CD4-positive, CD25-positive, alpha-beta regulatory T cell (primary cell): ENCODE results near the gene PC. TPM values are rescaled to one million over a fixed set of nuclear protein-coding genes. Genes with fewer than 3 reads are reported as not detected.
"Not testable (repeated sequence)": the region's sequence is repeated elsewhere in the genome, so short reads cannot be mapped to it uniquely, and the experiment has no call there.

Experiments
- ATAC-seq, 2 donors: fragments of 150-1000 bp; cut with Tn5 transposase; one replicate each; pipeline ENCODE4 v1.10.0; 2021; ENCODE audit warnings: low read depth in 2 of 2, moderate number of reproducible peaks in 2 of 2, moderate library complexity in 1 of 2
- DNase-seq, 3 donors: peaks; one replicate each; pipeline versions ENCODE4 v3.0.0 to v3.0.0-alpha.2; 2012 to 2022; ENCODE audit warnings: mixed read lengths in 1 of 3
- H3K27ac ChIP-seq: one replicate; pipeline ENCODE4 v1.7.0; 2013; ENCODE audit warnings: mild to moderate bottlenecking, low read length; ENCODE audit not compliant: insufficient read depth, poor library complexity, severe bottlenecking
- H3K27me3 ChIP-seq: one replicate; pipeline ENCODE4 v1.7.0; 2013; ENCODE audit warnings: low read length; ENCODE audit not compliant: control insufficient read depth, insufficient read depth
- H3K36me3 ChIP-seq: one replicate; pipeline ENCODE4 v1.7.0; 2013; ENCODE audit warnings: mild to moderate bottlenecking, low read length, moderate library complexity; ENCODE audit not compliant: control insufficient read depth, insufficient read depth
- H3K4me1 ChIP-seq: 2 replicates; pipeline ENCODE4 v1.7.0; 2013; ENCODE audit warnings: mild to moderate bottlenecking, low read length; ENCODE audit not compliant: insufficient read depth, control insufficient read depth, poor library complexity, severe bottlenecking
- H3K4me3 ChIP-seq: one replicate; pipeline ENCODE4 v1.7.0; 2013; ENCODE audit warnings: low read depth, mild to moderate bottlenecking, low read length, moderate library complexity
- H3K9me3 ChIP-seq, 2 experiments: 1 replicate in 1 of 2; 2 replicates in 1 of 2; pipeline ENCODE4 v1.7.0; 2013; ENCODE audit warnings: low read length in 2 of 2, mild to moderate bottlenecking in 1 of 2, moderate library complexity in 1 of 2; ENCODE audit not compliant: control insufficient read depth in 2 of 2
- H3K27ac Mint-ChIP-seq, 3 donors: one replicate each; pipeline ENCODE4 v1.8.0; 2020 to 2022; ENCODE audit warnings: mild to moderate bottlenecking in 3 of 3, mixed read lengths in 3 of 3, moderate library complexity in 2 of 3
- H3K27me3 Mint-ChIP-seq: one replicate; pipeline ENCODE4 v1.8.0; 2022; ENCODE audit warnings: mild to moderate bottlenecking, mixed read lengths
- H3K36me3 Mint-ChIP-seq: one replicate; pipeline ENCODE4 v1.8.0; 2020; ENCODE audit warnings: mixed read lengths
- H3K4me1 Mint-ChIP-seq, 4 donors: one replicate each; pipeline ENCODE4 v1.8.0; 2020 to 2022; ENCODE audit warnings: mixed read lengths in 4 of 4, mild to moderate bottlenecking in 1 of 4
- H3K4me3 Mint-ChIP-seq, 4 donors: one replicate each; pipeline ENCODE4 v1.8.0; 2020 to 2022; ENCODE audit warnings: mild to moderate bottlenecking in 4 of 4, mixed read lengths in 4 of 4, moderate library complexity in 3 of 4
- H3K9me3 Mint-ChIP-seq, 7 donors: one replicate each; pipeline ENCODE4 v1.8.0; 2020 to 2022; ENCODE audit warnings: mixed read lengths in 7 of 7, mild to moderate bottlenecking in 3 of 7, moderate library complexity in 2 of 7
- polyA plus RNA-seq, 4 donors: library from polyadenylated mRNA; unstranded; fragments of 300-500 nt; fragmentation: Illumina TruSeq; gene quantifications; one replicate each; pipeline ENCODE4 v1.2.3, GENCODE V29; 2021
- total RNA-seq: library from RNA; stranded (reverse); gene quantifications from one replicate; pipeline ENCODE4 v1.2.3, GENCODE V29; 2022

The PC gene
- total and polyA plus RNA-seq, 5 donors from 2014 or later, result 2.0 to 7.4 (median 4.6) TPM

- ATAC-seq (no peak), DNase-seq (no peak)
- Histone ChIP-seq H3K4me3 (no peak overlapping the region), H3K9me3 (no peaks in the 10 kb centered on the region), H3K36me3 (no peaks in the 10 kb centered on the region), H3K27me3 (no peaks in the 10 kb centered on the region), H3K4me1 (no peaks in the 10 kb centered on the region), H3K27ac (no peak overlapping the region)
- H3K36me3 Mint-ChIP-seq, result no peaks in the 10 kb centered on the region
- no peak overlapping the region for H3K27ac Mint-ChIP-seq
- peaks cover 0 to 4% (median 0%) of the 10 kb centered on the region in 7 donors for H3K9me3 Mint-ChIP-seq
- H3K4me1 Mint-ChIP-seq, result peaks cover 0 to 5% (median 0%) of the 10 kb centered on the region in 4 donors
- H3K27me3 Mint-ChIP-seq, result peaks cover 13% of the 10 kb centered on the region
- H3K4me3 Mint-ChIP-seq, result no peak overlapping the region
These were observed 11.5 kb upstream of the PC start for GRCh38 chr11:66969584-66970225.

GRCh38 chr11:66967670-66968425 is 9.7 kb upstream of the PC start:
- Histone ChIP-seq H3K4me1 (no peaks in the 10 kb centered on the region), H3K27ac (no peak overlapping the region), H3K27me3 (no peaks in the 10 kb centered on the region), H3K36me3 (no peaks in the 10 kb centered on the region), H3K4me3 (no peak overlapping the region), H3K9me3 (no peaks in the 10 kb centered on the region)
- ATAC-seq (no peak), DNase-seq (no peak)
- no peak overlapping the region for H3K27ac Mint-ChIP-seq
- no peaks in the 10 kb centered on the region for H3K36me3 Mint-ChIP-seq
- H3K9me3 Mint-ChIP-seq, result peaks cover 0 to 4% (median 0%) of the 10 kb centered on the region in 7 donors
- peaks cover 9% of the 10 kb centered on the region for H3K27me3 Mint-ChIP-seq
- no peak overlapping the region for H3K4me3 Mint-ChIP-seq
- H3K4me1 Mint-ChIP-seq, result peaks cover 0 to 5% (median 0%) of the 10 kb centered on the region in 4 donors

GRCh38 chr11:66966351-66966750 is 8.2 kb upstream of the PC start:
- Mint-ChIP-seq H3K9me3 (peaks cover 0 to 4% (median 0%) of the 10 kb centered on the region in 7 donors), H3K27me3 (peaks cover 9% of the 10 kb centered on the region), H3K4me1 (peaks cover 0 to 5% (median 0%) of the 10 kb centered on the region in 4 donors), H3K36me3 (no peaks in the 10 kb centered on the region), H3K27ac (no peak overlapping the region), H3K4me3 (no peak overlapping the region)
- no peaks in the 10 kb centered on the region for H3K9me3 ChIP-seq
- H3K4me1 ChIP-seq, result no peaks in the 10 kb centered on the region
- H3K27me3 ChIP-seq, result no peaks in the 10 kb centered on the region
- H3K27ac ChIP-seq, result no peak overlapping the region
- ATAC-seq (no peak), DNase-seq (no peak)
- H3K4me3 ChIP-seq, result no peak overlapping the region
- H3K36me3 ChIP-seq, result no peaks in the 10 kb centered on the region

- peaks cover 0 to 6% (median 0%) of the 10 kb centered on the region in 4 donors for H3K4me1 Mint-ChIP-seq
- Histone ChIP-seq H3K9me3 (no peaks in the 10 kb centered on the region), H3K36me3 (no peaks in the 10 kb centered on the region), H3K27me3 (no peaks in the 10 kb centered on the region), H3K4me3 (no peak overlapping the region), H3K27ac (no peak overlapping the region), H3K4me1 (no peaks in the 10 kb centered on the region)
- DNase-seq (no peak), ATAC-seq (no peak)
- no peaks in the 10 kb centered on the region for H3K36me3 Mint-ChIP-seq
- no peak overlapping the region for H3K27ac Mint-ChIP-seq
- peaks cover 0 to 2% (median 0%) of the 10 kb centered on the region in 7 donors for H3K9me3 Mint-ChIP-seq
- H3K27me3 Mint-ChIP-seq, result peaks cover 9% of the 10 kb centered on the region
- H3K4me3 Mint-ChIP-seq, result no peak overlapping the region
These were observed 6.3 kb upstream of the PC start for GRCh38 chr11:66964495-66964894.

GRCh38 chr11:66962801-66963200 is 4.6 kb upstream of the PC start:
- peaks cover 0 to 2% (median 0%) of the 10 kb centered on the region in 7 donors for H3K9me3 Mint-ChIP-seq
- H3K4me3 Mint-ChIP-seq, result peak overlapping the region in 1 of 4 donors; percentile 58
- Histone ChIP-seq H3K27ac (no peak overlapping the region), H3K36me3 (no peaks in the 10 kb centered on the region), H3K9me3 (no peaks in the 10 kb centered on the region), H3K4me1 (peaks cover 7% of the 10 kb centered on the region), H3K4me3 (no peak overlapping the region), H3K27me3 (no peaks in the 10 kb centered on the region)
- DNase-seq, result no peak
- no peaks in the 10 kb centered on the region for H3K36me3 Mint-ChIP-seq
- no peak for ATAC-seq
- no peak overlapping the region for H3K27ac Mint-ChIP-seq
- peaks cover 20% of the 10 kb centered on the region for H3K27me3 Mint-ChIP-seq
- H3K4me1 Mint-ChIP-seq, result peaks cover 5 to 21% (median 12%) of the 10 kb centered on the region in 4 donors

- DNase-seq (no peak), ATAC-seq (no peak)
- H3K36me3 Mint-ChIP-seq, result no peaks in the 10 kb centered on the region
- H3K27ac Mint-ChIP-seq, result no peak overlapping the region
- H3K27me3 Mint-ChIP-seq, result peaks cover 20% of the 10 kb centered on the region
- Histone ChIP-seq H3K36me3 (no peaks in the 10 kb centered on the region), H3K27ac (no peak overlapping the region), H3K4me1 (peaks cover 13% of the 10 kb centered on the region), H3K27me3 (no peaks in the 10 kb centered on the region), H3K9me3 (no peaks in the 10 kb centered on the region), H3K4me3 (no peak overlapping the region)
- peaks cover 5 to 27% (median 14%) of the 10 kb centered on the region in 4 donors for H3K4me1 Mint-ChIP-seq
- peaks cover 0 to 2% (median 0%) of the 10 kb centered on the region in 7 donors for H3K9me3 Mint-ChIP-seq
- no peak overlapping the region for H3K4me3 Mint-ChIP-seq
These were observed 4.1 kb upstream of the PC start for GRCh38 chr11:66962247-66962646.

- peaks cover 20% of the 10 kb centered on the region for H3K27me3 Mint-ChIP-seq
- H3K9me3 ChIP-seq, ATAC-seq: not testable (repeated sequence)
These were observed 3.6 kb upstream of the PC start for GRCh38 chr11:66961691-66962213.

More at GRCh38 chr11:66961691-66962213, 3.6 kb upstream of the PC start:
- H3K4me3 Mint-ChIP-seq, result peak overlapping the region in 1 of 4 donors; percentile 65
- H3K27me3 ChIP-seq, H3K9me3 Mint-ChIP-seq, H3K4me3 ChIP-seq, H3K36me3 Mint-ChIP-seq, DNase-seq, H3K27ac ChIP-seq, H3K27ac Mint-ChIP-seq, H3K36me3 ChIP-seq: not testable (repeated sequence)
- H3K4me1 ChIP-seq, result peaks cover 13% of the 10 kb centered on the region
- H3K4me1 Mint-ChIP-seq, result peaks cover 5 to 32% (median 16%) of the 10 kb centered on the region in 4 donors
